Right lobe of liver (tissue), 6 donors: ENCODE measurements around the gene IGFL1. TPM values are rescaled to one million over a fixed set of nuclear protein-coding genes. Genes with fewer than 3 reads are reported as not detected.

Experiments used
- ATAC-seq, 4 donors: fragments of 200-7000 bp; cut with Tn5 transposase; one replicate each; pipeline ENCODE4 v1.9.1; 2020; ENCODE audit warnings: mild to moderate bottlenecking in 4 of 4, moderate library complexity in 4 of 4
- DNase-seq, 3 donors: peaks; one replicate each; pipeline ENCODE4 v3.0.0-alpha.2; 2020
- H3K27ac ChIP-seq, 3 donors: fragments of 200-600 bp; one replicate each; pipeline ENCODE4 v1.8.0; 2022
- H3K27me3 ChIP-seq, 2 donors: fragments of 200-600 bp; one replicate each; pipeline ENCODE4 v1.8.0; 2022
- H3K36me3 ChIP-seq, 4 donors: fragments of 200-600 bp; sonication (generic) in 1 of 4; one replicate each; pipeline versions ENCODE4 v1.5.1 to v1.8.0; 2017 to 2022; ENCODE audit warnings: control low read depth in 1 of 4
- H3K4me1 ChIP-seq, 4 donors: fragments of 200-600 bp; sonication (generic) in 1 of 4; one replicate each; pipeline versions ENCODE4 v1.5.1 to v1.8.0; 2017 to 2022; ENCODE audit warnings: control low read depth in 1 of 4
- H3K4me3 ChIP-seq, 3 donors: fragments of 200-600 bp; one replicate each; pipeline ENCODE4 v1.8.0; 2022
- H3K9me3 ChIP-seq, 4 donors: fragments of 200-600 bp; sonication (generic) in 1 of 4; one replicate each; pipeline versions ENCODE4 v1.5.1 to v1.8.0; 2017 to 2022; ENCODE audit warnings: control low read depth in 1 of 4
- CTCF ChIP-seq, 4 donors: fragments of 200-600 bp in 3 of 4; fragments of 450-650 bp in 1 of 4; IDR thresholded peaks; one replicate each; pipeline versions ENCODE4 v1.5.1 to v1.8.0; 2016 to 2022; ENCODE audit warnings: antibody characterized with exemption in 4 of 4, mild to moderate bottlenecking in 2 of 4
- POLR2A ChIP-seq: fragments of 450-650 bp; IDR thresholded peaks from one replicate; pipeline ENCODE4 v1.6.1; 2017; ENCODE audit warnings: antibody characterized with exemption, mild to moderate bottlenecking
- WGBS: methylation state at CpG from one replicate; pipeline ENCODE4 v1.1.6; 2018; ENCODE audit warnings: low coverage, low lambda C conversion rate; ENCODE audit not compliant: insufficient coverage; ENCODE audit errors: missing lambda C conversion rate; 5-methylcytosine and 5-hydroxymethylcytosine counted together
- intact Hi-C, 2 donors: fragments of 100-400 bp; cut with DNase I; formaldehyde crosslinking; loops; one replicate each; pipeline versions ENCODE4 v1.11.2 to v1.14.1; 2022
- total RNA-seq, 6 experiments: library from RNA; depleted of rRNA in 2 of 6; stranded (reverse); fragments of >200 nt in 2 of 6; fragmentation: NEBNext Ultra II Directional in 3 of 6; extraction: Animal tissue kit (Norgen Biotek cat#: 25700) in 3 of 6; gene quantifications; one replicate each; pipeline versions ENCODE4 v1.1.0 to v1.2.4, GENCODE V29; 2016 to 2023
- donor health status: DM: no; HTN: yes; CAD: no.
- donor health status: DM: no; HTN: no; CAD: no.
- donor health status: DM: no; HTN: no; CAD: no.
- donor health status: DM: no; HTN: yes; CAD: no.
- donor health status: DM: no; HTN: yes; CAD: no.

The IGFL1 gene
- total RNA-seq, 6 experiments from 2014 or later = not detected

DNA sequence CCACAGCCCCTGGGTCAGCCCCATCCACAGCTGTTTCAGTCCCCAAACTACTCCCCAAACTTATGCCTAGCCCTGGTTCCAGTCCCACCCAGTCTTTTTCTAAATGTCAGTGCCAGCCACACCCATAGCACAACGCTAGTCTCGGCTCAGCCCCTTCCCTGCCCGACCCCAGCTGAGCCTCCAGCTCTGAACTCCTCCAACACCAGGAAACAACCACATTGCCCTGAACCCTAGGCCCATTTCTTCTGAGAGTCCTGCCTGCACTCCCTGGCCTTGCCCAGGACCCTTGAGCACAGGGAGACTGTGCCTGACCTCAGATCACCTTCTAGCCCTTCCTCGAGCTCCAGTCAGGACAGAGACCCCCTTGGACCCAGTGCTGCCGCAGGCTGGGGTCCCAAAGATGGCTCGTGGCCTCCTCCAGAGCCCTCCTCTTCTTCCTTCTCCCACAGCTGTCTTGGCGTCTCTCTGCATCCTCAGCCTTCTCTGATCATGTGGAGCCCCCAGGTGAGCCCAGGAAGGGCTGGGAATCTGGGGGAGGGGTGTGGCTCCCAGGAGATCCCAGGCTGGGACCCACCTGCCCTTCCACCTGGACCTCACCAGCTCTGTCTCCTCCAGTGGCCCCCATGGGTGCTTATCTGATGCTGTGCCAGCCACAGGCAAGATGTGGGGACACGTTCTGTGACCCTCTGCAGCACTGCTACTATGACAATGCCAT lies 33.0 kb upstream of the IGFL1 start:
- no peaks in the 10 kb centered on the region for H3K27me3 ChIP-seq
- 77% methylated on average over 7 of the region's 8 CpGs for WGBS
- no peak for ATAC-seq
- no peaks in the 10 kb centered on the region for H3K9me3 ChIP-seq
- TF ChIP-seq CTCF (IDR thresholded peaks at IDR 0.05) = no peak
- no peak for TF ChIP-seq POLR2A
- H3K4me1 ChIP-seq = peaks cover 0 to 26% (median 13%) of the 10 kb centered on the region in 4 donors
- no peaks in the 10 kb centered on the region for H3K36me3 ChIP-seq
- no peak for DNase-seq
- intact Hi-C loops = no loop called here
- no peak overlapping the region for H3K4me3 ChIP-seq
- no peak overlapping the region for H3K27ac ChIP-seq

DNA sequence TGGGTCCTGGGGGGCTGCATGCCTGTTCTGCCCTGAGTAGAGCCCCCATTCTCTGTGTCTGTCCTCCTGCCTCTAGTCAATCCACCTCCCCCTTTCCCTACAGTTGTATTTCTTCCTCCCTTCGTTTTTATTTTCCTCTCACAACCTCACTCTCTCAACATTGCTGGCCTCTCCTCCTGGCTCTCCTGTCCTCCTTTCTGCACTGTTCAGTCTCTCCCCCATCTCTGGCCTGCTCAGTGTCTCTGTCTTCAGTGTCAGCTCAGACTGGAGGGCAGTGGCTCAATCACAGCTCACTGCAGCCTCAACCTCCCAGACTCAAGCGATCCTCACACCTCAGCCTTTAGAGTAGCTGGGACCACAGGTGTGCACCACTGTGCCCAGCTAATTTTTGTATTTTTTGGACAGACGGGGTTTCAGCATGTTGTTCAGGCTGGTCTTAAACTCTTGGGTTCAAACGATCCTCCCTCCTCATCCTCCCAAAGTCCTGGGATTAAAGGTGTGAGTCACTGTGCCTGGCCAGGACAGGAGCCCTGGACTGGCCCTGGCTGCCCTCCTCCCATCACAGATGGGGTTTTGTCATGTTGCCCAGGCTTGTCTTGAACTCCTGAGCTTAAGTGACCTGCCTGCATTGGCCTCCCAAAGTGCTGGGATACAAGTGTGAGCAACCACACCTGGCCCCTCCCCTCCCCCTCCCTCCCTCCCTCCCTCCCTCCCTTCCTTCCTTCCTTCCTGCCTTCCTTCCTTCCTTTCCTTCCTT lies 32.0 kb upstream of the IGFL1 start:
- Histone ChIP-seq H3K9me3 (no peaks in the 10 kb centered on the region), H3K27me3 (no peaks in the 10 kb centered on the region), H3K4me1 (peaks cover 0 to 20% (median 9%) of the 10 kb centered on the region in 4 donors), H3K4me3 (no peak overlapping the region), H3K27ac (no peak overlapping the region), H3K36me3 (no peaks in the 10 kb centered on the region)
- DNase-seq = no peak
- ATAC-seq = no peak
- WGBS = 43% methylated on average over 4 of the region's 4 CpGs
- TF ChIP-seq POLR2A (no peak), CTCF (IDR thresholded peaks at IDR 0.05) (no peak)
- intact Hi-C loops = no loop called here

DNA sequence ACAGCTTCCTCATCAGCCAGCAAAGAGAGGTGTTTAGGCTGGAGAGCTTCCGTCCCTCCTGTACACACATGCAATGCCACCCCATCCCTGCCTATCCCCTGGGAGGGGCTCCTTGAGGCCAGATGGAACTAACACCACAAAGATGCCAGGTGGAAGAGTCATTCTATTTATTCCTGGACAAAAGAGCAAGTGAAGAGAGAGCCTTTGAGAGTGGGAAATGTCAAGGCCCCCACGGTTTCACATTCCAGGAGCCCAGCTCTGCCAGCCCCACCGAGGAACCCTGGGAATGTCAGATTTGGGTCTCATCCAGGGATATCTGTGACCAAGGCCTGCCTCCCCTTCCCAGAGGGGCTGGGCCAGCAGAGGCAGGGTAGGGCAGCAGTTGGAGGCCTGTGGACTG lies 30.8 kb upstream of the IGFL1 start:
- intact Hi-C loops = no loop called here
- H3K27ac ChIP-seq = no peak overlapping the region
- no peak overlapping the region for H3K4me3 ChIP-seq
- TF ChIP-seq CTCF (IDR thresholded peaks at IDR 0.05) (no peak), POLR2A (no peak)
- 40% methylated on average over 1 of the region's 3 CpGs for WGBS
- H3K36me3 ChIP-seq = no peaks in the 10 kb centered on the region
- no peak for DNase-seq
- ATAC-seq = no peak
- no peaks in the 10 kb centered on the region for H3K27me3 ChIP-seq
- H3K4me1 ChIP-seq = peaks cover 0 to 9% (median 4%) of the 10 kb centered on the region in 4 donors
- no peaks in the 10 kb centered on the region for H3K9me3 ChIP-seq

GRCh38 chr19:46201454-46202310 lies 27.9 kb upstream of the IGFL1 start:
- WGBS = 76% methylated on average over 15 of the region's 16 CpGs
- H3K27ac ChIP-seq = no peak overlapping the region
- H3K9me3 ChIP-seq = no peaks in the 10 kb centered on the region
- no peaks in the 10 kb centered on the region for H3K36me3 ChIP-seq
- no peaks in the 10 kb centered on the region for H3K4me1 ChIP-seq
- ATAC-seq (no peak), DNase-seq (no peak)
- TF ChIP-seq POLR2A (no peak), CTCF (IDR thresholded peaks at IDR 0.05) (no peak)
- intact Hi-C loops = no loop called here
- H3K27me3 ChIP-seq = no peaks in the 10 kb centered on the region
- no peak overlapping the region for H3K4me3 ChIP-seq
